HG03442 (cell line): ENCODE data around the gene AQP2.

ENCODE experiments used
- ATAC-seq: cut with Tn5 transposase; IDR thresholded peaks from one replicate; pipeline ENCODE4 v1.9.1; 2021; ENCODE audit warnings: mild to moderate bottlenecking, moderate library complexity; ENCODE audit not compliant: unreplicated experiment

AQP2 gene

DNA sequence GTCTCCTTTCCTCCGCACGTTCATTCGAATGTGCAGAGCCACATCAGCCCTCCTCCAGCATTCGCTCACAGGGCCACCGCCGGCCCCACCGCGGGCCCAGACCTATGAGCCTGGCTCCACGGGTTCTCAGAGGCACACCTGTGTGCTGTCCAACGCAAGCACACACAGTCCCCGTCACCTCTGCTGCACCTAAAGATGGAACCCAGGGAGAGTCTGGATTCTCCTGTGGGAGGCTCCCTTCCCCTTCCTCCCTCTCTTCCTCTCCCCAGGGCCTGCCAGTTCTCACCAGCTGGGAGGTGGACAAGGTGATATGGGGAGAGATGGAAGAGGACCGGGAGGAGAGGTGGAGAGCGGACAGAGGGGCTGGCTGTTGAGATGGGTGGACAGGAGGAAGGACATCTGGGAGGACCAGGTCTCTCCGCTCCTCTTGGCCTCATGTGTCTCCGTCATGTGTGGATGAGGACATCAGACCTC is 17.3 kb downstream of the AQP2 start:
- ATAC-seq = peak; percentile 13

GRCh38 chr12:49968471-49968870 is 17.9 kb downstream of the AQP2 start:
- ATAC-seq = no peak

GRCh38 chr12:49969027-49969426 is 18.5 kb downstream of the AQP2 start:
- ATAC-seq = no peak

DNA sequence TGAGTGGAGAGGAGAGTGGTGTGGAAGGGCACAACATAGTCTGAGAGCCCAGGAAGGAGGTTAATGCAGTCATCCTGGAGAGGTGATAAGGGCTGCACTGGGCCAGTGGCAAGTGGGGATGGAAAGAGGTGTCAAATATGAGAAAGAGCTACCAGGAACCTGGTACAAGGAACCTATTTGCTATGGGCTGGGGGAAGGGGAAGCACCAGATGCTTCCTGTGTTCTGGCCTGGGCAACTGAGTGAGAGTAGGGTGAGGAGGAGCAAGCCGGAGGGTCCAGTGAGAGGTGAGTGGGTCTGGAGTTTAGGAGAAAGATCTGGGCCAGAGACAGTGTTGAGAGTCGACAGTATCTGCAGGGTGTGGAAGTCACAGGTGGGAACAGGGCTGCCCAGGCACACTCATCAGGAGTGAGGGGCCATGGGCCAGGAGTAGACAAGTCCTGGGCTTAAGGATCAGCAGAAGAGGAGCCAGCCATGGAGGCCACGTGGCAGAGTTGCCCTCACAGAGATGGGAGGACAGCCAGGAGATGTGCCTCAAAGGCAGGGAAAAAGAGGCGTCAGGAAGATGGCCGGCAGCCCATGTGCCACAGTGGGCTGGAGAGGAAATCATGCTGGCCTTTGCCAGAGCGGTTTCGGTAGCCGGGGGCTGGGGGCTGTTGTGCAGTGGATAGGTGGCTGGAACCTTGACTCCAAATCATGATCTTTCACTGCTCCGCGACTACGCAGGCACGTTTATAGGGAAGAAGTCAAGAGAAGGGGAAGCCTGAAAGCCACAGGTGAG is 19.3 kb downstream of the AQP2 start:
- no peak for ATAC-seq

- no peak for ATAC-seq
Observed at GRCh38 chr12:49970658-49971057, 20.1 kb downstream of the AQP2 start.

DNA sequence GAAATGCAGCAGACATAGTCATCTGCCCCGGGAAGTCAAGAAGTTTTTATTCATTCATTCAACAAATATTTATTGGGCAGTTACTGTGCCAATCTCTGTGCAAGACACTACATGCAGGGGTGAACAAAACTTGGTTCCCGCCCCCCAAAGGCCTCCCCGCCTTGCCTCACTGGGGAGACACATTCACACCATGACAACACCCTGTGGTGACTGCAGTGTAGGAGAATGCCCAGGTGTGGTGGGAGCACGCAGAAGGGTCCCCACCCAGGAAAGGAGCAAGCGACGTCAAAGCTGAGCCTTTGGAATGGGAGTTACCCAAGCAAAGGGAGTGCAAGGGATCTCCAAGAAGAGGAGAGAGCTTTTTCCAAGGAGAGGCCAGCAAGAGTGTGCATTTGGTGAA is 20.6 kb downstream of the AQP2 start:
- ATAC-seq = no peak

DNA sequence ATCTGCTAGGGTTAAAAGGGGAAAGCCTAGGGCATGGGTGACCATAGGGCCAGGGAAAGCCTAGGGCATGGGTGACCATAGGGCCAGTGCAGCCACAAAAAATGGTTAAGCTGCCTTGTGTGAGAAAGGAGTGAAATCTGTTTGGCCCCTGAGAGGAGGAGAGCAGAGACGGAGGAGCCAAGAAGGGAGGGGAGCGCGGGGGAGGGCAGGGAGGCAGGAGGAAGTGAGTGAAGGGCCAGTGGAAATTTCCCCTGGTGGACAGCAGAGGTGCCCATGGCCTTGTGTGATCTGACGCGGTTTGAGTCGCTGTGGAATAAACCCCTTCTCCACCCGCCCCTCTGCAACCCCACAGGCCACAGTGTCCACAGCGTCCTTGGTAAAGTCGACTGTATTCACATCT is 21.6 kb downstream of the AQP2 start:
- ATAC-seq = no peak

GRCh38 chr12:49972641-49973360 is 22.3 kb downstream of the AQP2 start, which contains the start of gene AQP6:
AQP6 (plus strand) TSS chr12:49972947; CDS start chr12:49973174, 227 bp downstream.
- ATAC-seq = no peak

GRCh38 chr12:49973361-49973830 is 22.9 kb downstream of the AQP2 start:
- ATAC-seq = no peak

DNA sequence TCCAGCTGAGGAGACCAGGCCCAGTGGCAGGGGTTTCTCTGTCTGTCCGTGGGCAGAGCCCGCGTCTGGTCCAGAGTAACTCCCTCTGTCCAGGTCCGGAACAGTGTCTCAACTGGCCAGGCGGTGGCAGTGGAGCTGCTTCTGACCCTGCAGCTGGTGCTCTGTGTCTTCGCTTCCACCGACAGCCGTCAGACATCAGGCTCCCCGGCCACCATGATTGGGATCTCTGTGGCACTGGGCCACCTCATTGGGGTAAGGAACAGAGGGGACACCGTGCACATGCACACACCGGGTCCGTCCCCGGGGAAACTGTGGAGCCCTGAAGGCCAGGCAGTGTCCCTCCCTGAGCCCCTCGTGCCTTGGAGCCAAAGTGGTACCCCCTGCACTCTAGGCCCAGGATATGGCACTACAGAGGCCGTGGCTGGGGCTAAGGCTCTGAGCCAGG is 23.7 kb downstream of the AQP2 start:
- no peak for ATAC-seq

- ATAC-seq = no peak
Observed at GRCh38 chr12:49974677-49975317, 24.3 kb downstream of the AQP2 start.

DNA sequence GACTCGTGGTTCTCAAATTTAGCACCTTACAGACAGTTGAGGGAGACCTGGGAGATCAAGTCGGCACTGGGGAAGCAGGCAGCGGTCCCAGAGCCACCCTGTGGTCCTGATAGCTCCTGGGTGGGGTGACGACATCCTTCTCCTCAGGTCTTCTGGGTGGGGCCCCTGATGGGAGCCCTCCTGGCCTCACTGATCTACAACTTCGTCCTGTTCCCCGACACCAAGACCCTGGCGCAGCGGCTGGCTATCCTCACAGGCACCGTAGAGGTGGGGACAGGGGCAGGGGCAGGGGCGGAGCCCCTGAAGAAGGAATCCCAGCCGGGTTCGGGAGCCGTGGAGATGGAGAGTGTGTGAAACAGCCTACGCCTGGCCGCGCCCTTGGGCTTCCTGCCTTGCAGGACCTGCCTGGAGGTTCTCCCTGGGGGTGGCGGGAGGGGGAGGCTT is 24.8 kb downstream of the AQP2 start:
- ATAC-seq = no peak

DNA sequence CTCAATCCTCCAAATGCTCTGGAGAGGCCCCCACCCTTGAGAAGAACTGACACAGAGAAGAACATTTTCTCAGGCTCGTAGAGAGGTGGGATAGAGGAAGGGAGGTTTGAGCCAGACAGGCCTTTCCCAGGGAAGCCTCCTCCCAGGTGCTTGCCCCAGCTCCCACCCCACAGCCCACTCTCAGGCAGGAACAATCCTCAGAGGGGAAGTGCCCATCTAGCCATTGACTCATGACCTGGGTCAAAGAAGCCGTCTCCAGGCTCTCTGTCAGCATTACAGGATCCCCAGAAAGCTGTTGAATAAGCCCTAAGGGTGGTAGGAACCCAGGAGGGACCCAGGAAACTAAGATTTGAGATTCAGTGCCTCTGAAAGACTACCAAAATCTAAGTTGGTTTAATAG is 26.0 kb downstream of the AQP2 start:
- no peak for ATAC-seq

DNA sequence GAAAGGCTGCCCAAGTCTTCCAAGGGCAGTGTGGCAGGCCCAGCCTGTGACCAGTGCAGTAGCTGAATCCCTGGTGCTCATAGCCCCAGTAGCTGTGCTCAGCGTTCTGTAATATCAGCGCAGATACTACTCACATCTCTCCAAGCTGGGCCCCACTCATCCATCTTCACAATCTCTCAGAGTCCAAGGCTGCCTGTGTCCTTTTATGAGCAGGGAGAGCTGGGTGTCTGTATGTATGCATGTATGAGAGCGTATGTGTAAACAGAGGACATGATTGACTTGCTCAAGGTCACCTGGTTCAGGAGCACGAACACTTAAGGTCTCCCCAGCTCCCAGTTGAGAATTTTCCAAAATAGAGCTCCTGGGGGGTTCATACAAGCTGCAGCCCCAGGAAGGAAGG is 27.6 kb downstream of the AQP2 start:
- no peak for ATAC-seq

- ATAC-seq = no peak
Observed at GRCh38 chr12:49979016-49979586, 28.6 kb downstream of the AQP2 start.

- no peak for ATAC-seq
Observed at GRCh38 chr12:49979791-49980190, 29.3 kb downstream of the AQP2 start.

DNA sequence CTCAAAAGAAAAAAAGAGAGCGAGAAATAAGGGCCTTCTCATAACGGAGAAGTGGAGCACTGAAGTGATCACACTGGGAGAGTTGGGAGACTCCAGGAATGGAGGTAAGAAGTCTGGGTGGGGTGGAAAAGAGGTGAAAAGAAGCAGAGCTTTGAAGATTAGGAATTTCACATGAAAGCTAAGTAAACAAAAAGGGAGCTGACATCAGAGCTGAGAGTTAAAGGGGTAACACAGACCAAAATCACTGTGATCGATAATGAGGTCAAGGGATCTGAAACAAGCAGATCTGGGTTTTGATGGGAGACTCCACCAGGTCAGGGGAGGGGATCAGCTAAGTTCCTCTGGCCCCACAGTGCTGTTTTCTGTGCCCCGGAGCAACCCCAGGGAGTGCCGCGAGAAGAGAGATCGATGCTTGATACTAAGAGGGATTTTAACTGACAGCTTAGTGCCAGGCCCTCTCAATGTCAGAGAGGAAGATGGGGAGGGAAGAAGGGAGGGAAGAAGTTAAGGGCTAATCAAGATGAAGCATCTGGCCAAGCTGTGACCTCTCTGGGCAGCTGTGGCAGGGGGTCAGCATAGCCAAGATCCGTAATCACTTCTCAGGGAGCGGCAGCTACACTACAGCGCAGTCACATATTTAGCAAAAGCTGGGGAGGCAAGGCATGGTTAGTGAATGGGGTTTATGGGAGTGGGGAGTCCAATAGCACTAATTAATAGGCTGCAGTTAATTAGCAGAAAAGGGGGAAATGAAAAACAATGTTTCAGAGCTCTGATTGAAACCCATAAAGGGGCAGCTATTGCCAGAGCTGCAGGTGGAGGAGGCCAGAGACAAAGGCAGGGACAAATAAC is 30.2 kb downstream of the AQP2 start:
- ATAC-seq = no peak

GRCh38 chr12:49982246-49983087 is 31.9 kb downstream of the AQP2 start:
- ATAC-seq = no peak

- no peak for ATAC-seq
Observed at GRCh38 chr12:49983892-49984291, 33.4 kb downstream of the AQP2 start.
